Stomach smooth muscle (tissue), 2 donors: ENCODE data around the gene POU2F1.

Source experiments
- H3K27ac ChIP-seq: one replicate; pipeline ENCODE4 v1.7.0; 2013; ENCODE audit warnings: mild to moderate bottlenecking, low read length, inconsistent platforms
- H3K27me3 ChIP-seq, 2 donors: one replicate each; pipeline ENCODE4 v1.7.0; 2013; ENCODE audit warnings: low read length in 2 of 2; ENCODE audit not compliant: insufficient read depth in 2 of 2, control insufficient read depth in 1 of 2
- H3K36me3 ChIP-seq, 2 donors: one replicate each; pipeline ENCODE4 v1.7.0; 2013; ENCODE audit warnings: low read length in 2 of 2; ENCODE audit not compliant: control insufficient read depth in 2 of 2, insufficient read depth in 2 of 2
- H3K4me1 ChIP-seq: one replicate; pipeline ENCODE4 v1.7.0; 2013; ENCODE audit warnings: low read length; ENCODE audit not compliant: control insufficient read depth, insufficient read depth
- H3K4me3 ChIP-seq, 2 donors: one replicate each; pipeline ENCODE4 v1.7.0; 2013; ENCODE audit warnings: low read length in 2 of 2
- H3K9ac ChIP-seq, 2 donors: one replicate each; pipeline ENCODE4 v1.7.0; 2013; ENCODE audit warnings: low read length in 2 of 2, mild to moderate bottlenecking in 1 of 2
- H3K9me3 ChIP-seq, 2 donors: one replicate each; pipeline ENCODE4 v1.7.0; 2013; ENCODE audit warnings: low read length in 2 of 2; ENCODE audit not compliant: control insufficient read depth in 2 of 2
- donor health status: healthy.
- donor health status: Pancreatic carcinoma.

POU2F1 gene

GRCh38 chr1:167220537-167221125 is at the start of gene POU2F1:
Gene POU2F1 (plus strand): TSS chr1:167220886. CDS start chr1:167220898, 12 bp downstream.
- no peaks in the 10 kb centered on the region for H3K36me3 ChIP-seq
- no peaks in the 10 kb centered on the region for H3K27me3 ChIP-seq
- H3K9ac ChIP-seq: peak within 1 kb of the TSS; percentile 78 to 85
- H3K9me3 ChIP-seq: no peaks in the 10 kb centered on the region
- peak within 1 kb of the TSS; percentile 89 for H3K27ac ChIP-seq
- peaks cover 9% of the 10 kb centered on the region for H3K4me1 ChIP-seq
- H3K4me3 ChIP-seq: peak within 1 kb of the TSS; percentile 71 to 96

- Histone ChIP-seq H3K36me3 (no peaks in the 10 kb centered on the region), H3K4me1 (no peaks in the 10 kb centered on the region), H3K4me3 (no peak overlapping the region), H3K9ac (no peak overlapping the region), H3K27ac (no peak overlapping the region), H3K27me3 (peaks cover 0 to 12% of the 10 kb centered on the region in 2 donors), H3K9me3 (no peaks in the 10 kb centered on the region)
Observed at GRCh38 chr1:167171286-167171929, 49.3 kb upstream of the POU2F1 start.

GRCh38 chr1:167173516-167174184 is 47.0 kb upstream of the POU2F1 start:
- H3K36me3 ChIP-seq: no peaks in the 10 kb centered on the region

GRCh38 chr1:167175901-167176300 is 44.8 kb upstream of the POU2F1 start:
- Histone ChIP-seq H3K4me3 (no peak overlapping the region), H3K27ac (no peak overlapping the region), H3K9ac (no peak overlapping the region)

More at GRCh38 chr1:167173516-167174184, 47.0 kb upstream of the POU2F1 start:
- Histone ChIP-seq H3K9me3 (peaks cover 0 to 4% of the 10 kb centered on the region in 2 donors), H3K27ac (no peak overlapping the region), H3K4me1 (no peaks in the 10 kb centered on the region), H3K4me3 (no peak overlapping the region), H3K27me3 (peaks cover 0 to 9% of the 10 kb centered on the region in 2 donors), H3K9ac (no peak overlapping the region)

GRCh38 chr1:167178831-167179230 is 41.9 kb upstream of the POU2F1 start:
- Histone ChIP-seq H3K9me3 (peaks cover 0 to 4% of the 10 kb centered on the region in 2 donors), H3K4me1 (no peaks in the 10 kb centered on the region), H3K4me3 (no peak overlapping the region), H3K27ac (no peak overlapping the region), H3K9ac (no peak overlapping the region), H3K36me3 (no peaks in the 10 kb centered on the region), H3K27me3 (peaks cover 0 to 3% of the 10 kb centered on the region in 2 donors)

More at GRCh38 chr1:167175901-167176300, 44.8 kb upstream of the POU2F1 start:
- Histone ChIP-seq H3K4me1 (no peaks in the 10 kb centered on the region), H3K9me3 (peaks cover 0 to 4% of the 10 kb centered on the region in 2 donors), H3K36me3 (no peaks in the 10 kb centered on the region), H3K27me3 (peaks cover 0 to 5% of the 10 kb centered on the region in 2 donors)

GRCh38 chr1:167182571-167183320 is 37.9 kb upstream of the POU2F1 start:
- H3K4me3 ChIP-seq: no peak overlapping the region

GRCh38 chr1:167184081-167184480 is 36.6 kb upstream of the POU2F1 start:
- Histone ChIP-seq H3K4me1 (no peaks in the 10 kb centered on the region), H3K27ac (no peak overlapping the region), H3K9ac (no peak overlapping the region), H3K9me3 (no peaks in the 10 kb centered on the region), H3K36me3 (no peaks in the 10 kb centered on the region), H3K27me3 (no peaks in the 10 kb centered on the region), H3K4me3 (no peak overlapping the region)

More at GRCh38 chr1:167182571-167183320, 37.9 kb upstream of the POU2F1 start:
- Histone ChIP-seq H3K27ac (no peak overlapping the region), H3K9me3 (no peaks in the 10 kb centered on the region), H3K36me3 (no peaks in the 10 kb centered on the region), H3K9ac (no peak overlapping the region), H3K4me1 (no peaks in the 10 kb centered on the region), H3K27me3 (no peaks in the 10 kb centered on the region)

- no peak overlapping the region for H3K4me3 ChIP-seq
- H3K9ac ChIP-seq: no peak overlapping the region
- H3K36me3 ChIP-seq: no peaks in the 10 kb centered on the region
- no peaks in the 10 kb centered on the region for H3K4me1 ChIP-seq
- H3K27me3 ChIP-seq: no peaks in the 10 kb centered on the region
- H3K27ac ChIP-seq: no peak overlapping the region
- no peaks in the 10 kb centered on the region for H3K9me3 ChIP-seq
Observed at GRCh38 chr1:167185062-167185461, 35.6 kb upstream of the POU2F1 start.

- no peaks in the 10 kb centered on the region for H3K4me1 ChIP-seq
- no peaks in the 10 kb centered on the region for H3K9me3 ChIP-seq
- no peak overlapping the region for H3K4me3 ChIP-seq
- no peak overlapping the region for H3K27ac ChIP-seq
- H3K9ac ChIP-seq: no peak overlapping the region
- H3K27me3 ChIP-seq: peaks cover 0 to 3% of the 10 kb centered on the region in 2 donors
- no peaks in the 10 kb centered on the region for H3K36me3 ChIP-seq
Observed at GRCh38 chr1:167185974-167186657, 34.6 kb upstream of the POU2F1 start.

GRCh38 chr1:167186771-167187170 is 33.9 kb upstream of the POU2F1 start:
- Histone ChIP-seq H3K9me3 (no peaks in the 10 kb centered on the region), H3K9ac (no peak overlapping the region), H3K27ac (no peak overlapping the region), H3K4me3 (no peak overlapping the region), H3K27me3 (peaks cover 0 to 3% of the 10 kb centered on the region in 2 donors), H3K4me1 (no peaks in the 10 kb centered on the region), H3K36me3 (no peaks in the 10 kb centered on the region)
